Mesenchymal stem cell (in vitro differentiated cells and primary cell): ENCODE results near the gene RERG.

Experiments used
- DNase-seq: peaks from one replicate; pipeline ENCODE4 v3.0.0-alpha.2; 2013
- H2AFZ ChIP-seq: one replicate; pipeline ENCODE4 v1.6.1; 2013; ENCODE audit warnings: low read depth, mild to moderate bottlenecking, control low read depth, inconsistent platforms, low read length, moderate library complexity
- H2AK5ac ChIP-seq: 2 replicates; pipeline ENCODE4 v1.6.1; 2013; ENCODE audit warnings: low read length, moderate library complexity, mild to moderate bottlenecking, inconsistent platforms; ENCODE audit not compliant: severe bottlenecking
- H2BK120ac ChIP-seq: one replicate; pipeline ENCODE4 v1.6.1; 2013; ENCODE audit warnings: low read depth, mild to moderate bottlenecking, inconsistent platforms, low read length, moderate library complexity
- H2BK12ac ChIP-seq, 2 experiments: one replicate each; pipeline ENCODE4 v1.6.1; 2013; ENCODE audit warnings: inconsistent platforms in 2 of 2, low read length in 2 of 2, mild to moderate bottlenecking in 2 of 2, moderate library complexity in 2 of 2, control low read depth in 1 of 2
- H2BK15ac ChIP-seq: one replicate; pipeline ENCODE4 v1.6.1; 2013; ENCODE audit warnings: mild to moderate bottlenecking, low read depth, inconsistent platforms; ENCODE audit not compliant: poor library complexity, severe bottlenecking
- H2BK5ac ChIP-seq: 2 replicates; pipeline ENCODE4 v1.6.1; 2013; ENCODE audit warnings: low read depth, mild to moderate bottlenecking, low read length, control low read depth, inconsistent platforms; ENCODE audit not compliant: poor library complexity, severe bottlenecking
- H3K14ac ChIP-seq, 2 experiments: one replicate each; pipeline ENCODE4 v1.6.1; 2013; ENCODE audit warnings: inconsistent platforms in 2 of 2, low read length in 2 of 2, control low read depth in 1 of 2, mild to moderate bottlenecking in 1 of 2, moderate library complexity in 1 of 2
- H3K18ac ChIP-seq, 2 experiments: one replicate each; pipeline ENCODE4 v1.6.1; 2013; ENCODE audit warnings: inconsistent platforms in 2 of 2, low read length in 2 of 2, control low read depth in 1 of 2, low read depth in 1 of 2, mild to moderate bottlenecking in 1 of 2
- H3K23ac ChIP-seq, 2 experiments: one replicate each; pipeline ENCODE4 v1.6.1; 2013; ENCODE audit warnings: inconsistent platforms in 2 of 2, low read length in 2 of 2, mild to moderate bottlenecking in 2 of 2, moderate library complexity in 2 of 2, control low read depth in 1 of 2
- H3K27ac ChIP-seq: 2 replicates; pipeline ENCODE4 v1.5.1; 2013; ENCODE audit warnings: mild to moderate bottlenecking, moderate library complexity, low read length, control low read depth, inconsistent platforms; ENCODE audit not compliant: poor library complexity, severe bottlenecking
- H3K27me3 ChIP-seq, 2 experiments: 2 replicates each; pipeline versions ENCODE4 v1.6.1 to v1.7.0; 2013; ENCODE audit warnings: low read length in 2 of 2, mild to moderate bottlenecking in 2 of 2, moderate library complexity in 2 of 2, control low read depth in 1 of 2, inconsistent platforms in 1 of 2; ENCODE audit not compliant: control insufficient read depth in 1 of 2, insufficient read depth in 1 of 2
- H3K36me3 ChIP-seq, 2 experiments: 2 replicates each; pipeline versions ENCODE4 v1.6.1 to v1.7.0; 2013; ENCODE audit warnings: low read length in 2 of 2, control low read depth in 1 of 2, inconsistent platforms in 1 of 2, low read depth in 1 of 2, mild to moderate bottlenecking in 1 of 2; ENCODE audit not compliant: insufficient read depth in 2 of 2, control insufficient read depth in 1 of 2
- H3K4ac ChIP-seq, 2 experiments: one replicate each; pipeline ENCODE4 v1.6.1; 2013; ENCODE audit warnings: inconsistent platforms in 2 of 2, low read length in 2 of 2, mild to moderate bottlenecking in 2 of 2, moderate library complexity in 2 of 2, control low read depth in 1 of 2, low read depth in 1 of 2
- H3K4me1 ChIP-seq: 2 replicates; pipeline ENCODE4 v1.6.1; 2013; ENCODE audit warnings: low read depth, low read length, control low read depth; ENCODE audit not compliant: control insufficient read depth, insufficient read depth
- H3K4me2 ChIP-seq: 2 replicates; pipeline ENCODE4 v1.6.1; 2013; ENCODE audit warnings: low read length, mild to moderate bottlenecking, inconsistent platforms; ENCODE audit not compliant: poor library complexity, severe bottlenecking
- H3K4me3 ChIP-seq, 2 experiments: 2 replicates each; pipeline versions ENCODE4 v1.5.1 to v1.7.0; 2013; ENCODE audit warnings: low read length in 2 of 2, mild to moderate bottlenecking in 2 of 2, control low read depth in 1 of 2, low read depth in 1 of 2; ENCODE audit not compliant: insufficient read depth in 1 of 2
- H3K79me1 ChIP-seq: replicated peaks from 2 replicates; pipeline ENCODE4 v1.6.1; 2013; ENCODE audit warnings: mild to moderate bottlenecking, control low read depth, low read length, inconsistent platforms; ENCODE audit not compliant: poor library complexity, severe bottlenecking
- H3K9ac ChIP-seq: 2 replicates; pipeline ENCODE4 v1.7.0; 2013; ENCODE audit warnings: mild to moderate bottlenecking, low read length, moderate library complexity
- H3K9me3 ChIP-seq: 2 replicates; pipeline ENCODE4 v1.7.0; 2013; ENCODE audit warnings: mild to moderate bottlenecking, low read length; ENCODE audit not compliant: control insufficient read depth
- H4K8ac ChIP-seq: one replicate; pipeline ENCODE4 v1.6.1; 2013; ENCODE audit warnings: inconsistent platforms, mild to moderate bottlenecking, low read length, moderate library complexity
- H4K91ac ChIP-seq: one replicate; pipeline ENCODE4 v1.6.1; 2013; ENCODE audit warnings: mild to moderate bottlenecking, low read length, inconsistent platforms
- WGBS: methylation state at CpG from one replicate; pipeline ENCODE4 v1.1.7; 2013; ENCODE audit warnings: mixed read lengths; 5-methylcytosine and 5-hydroxymethylcytosine counted together

Gene RERG

GRCh38 chr12:15265875-15266274 lies 44.7 kb upstream of the RERG start:
- no peak overlapping the region for H3K4ac ChIP-seq
- no peak overlapping the region for H2BK5ac ChIP-seq
- H3K27ac ChIP-seq = no peak overlapping the region
- no peak overlapping the region for H4K8ac ChIP-seq
- no peaks in the 10 kb centered on the region for H3K9me3 ChIP-seq
- no peak overlapping the region for H2BK12ac ChIP-seq
- H3K36me3 ChIP-seq = no peaks in the 10 kb centered on the region
- no peaks in the 10 kb centered on the region for H3K4me1 ChIP-seq
- no peak for DNase-seq
- no peak overlapping the region for H3K4me3 ChIP-seq
- H3K14ac ChIP-seq = no peak overlapping the region
- no peak overlapping the region for H3K9ac ChIP-seq
- H2BK15ac ChIP-seq = no peak overlapping the region
- H3K23ac ChIP-seq = no peak overlapping the region
- H2AK5ac ChIP-seq = no peak overlapping the region
- no peak overlapping the region for H3K4me2 ChIP-seq
- H3K18ac ChIP-seq = no peak overlapping the region
- no peak overlapping the region for H2AFZ ChIP-seq
- no peaks in the 10 kb centered on the region for H3K27me3 ChIP-seq
- no peak overlapping the region for H4K91ac ChIP-seq
- H2BK120ac ChIP-seq = no peak overlapping the region
- H3K79me1 ChIP-seq = no peaks in the 10 kb centered on the region

- Histone ChIP-seq H2AK5ac (no peak overlapping the region), H3K4me2 (no peak overlapping the region), H2BK12ac (no peak overlapping the region), H4K8ac (no peak overlapping the region), H2BK120ac (no peak overlapping the region), H3K23ac (no peak overlapping the region), H3K14ac (no peak overlapping the region), H2AFZ (no peak overlapping the region), H2BK5ac (no peak overlapping the region), H3K18ac (no peak overlapping the region), H3K4ac (no peak overlapping the region), H3K36me3 (no peaks in the 10 kb centered on the region), H3K27ac (no peak overlapping the region), H3K79me1 (no peaks in the 10 kb centered on the region), H3K27me3 (peaks cover 0 to 20% of the 10 kb centered on the region in 2 experiments), H3K4me3 (no peak overlapping the region), H2BK15ac (no peak overlapping the region), H4K91ac (no peak overlapping the region), H3K9me3 (no peaks in the 10 kb centered on the region), H3K9ac (peak overlapping the region; percentile 44), H3K4me1 (no peaks in the 10 kb centered on the region)
- WGBS = 79% methylated on average over 4 of the region's 4 CpGs
- no peak for DNase-seq
These were observed 35.5 kb upstream of the RERG start for GRCh38 chr12:15256761-15257160.

GRCh38 chr12:15253990-15254389 lies 32.8 kb upstream of the RERG start:
- WGBS = 77% methylated on average over 1 of the region's 1 CpG

GRCh38 chr12:15244926-15245325 lies 23.7 kb upstream of the RERG start:
- 92% methylated on average over 4 of the region's 4 CpGs for WGBS
- no peak overlapping the region for H4K8ac ChIP-seq
- H4K91ac ChIP-seq = no peak overlapping the region
- H3K14ac ChIP-seq = no peak overlapping the region
- no peak overlapping the region for H2BK12ac ChIP-seq
- no peak overlapping the region for H3K4ac ChIP-seq
- H3K27me3 ChIP-seq = peaks cover 0 to 9% of the 10 kb centered on the region in 2 experiments
- H3K9ac ChIP-seq = no peak overlapping the region
- H3K4me2 ChIP-seq = no peak overlapping the region
- H2BK120ac ChIP-seq = no peak overlapping the region
- H3K4me3 ChIP-seq = no peak overlapping the region
- H3K9me3 ChIP-seq = peaks cover 17% of the 10 kb centered on the region
- H2AK5ac ChIP-seq = no peak overlapping the region
- H3K4me1 ChIP-seq = no peaks in the 10 kb centered on the region
- no peak overlapping the region for H3K27ac ChIP-seq
- H2BK15ac ChIP-seq = no peak overlapping the region
- no peak overlapping the region for H2AFZ ChIP-seq
- no peaks in the 10 kb centered on the region for H3K79me1 ChIP-seq
- H3K18ac ChIP-seq = no peak overlapping the region
- DNase-seq = no peak
- no peaks in the 10 kb centered on the region for H3K36me3 ChIP-seq
- no peak overlapping the region for H3K23ac ChIP-seq
- no peak overlapping the region for H2BK5ac ChIP-seq

More at GRCh38 chr12:15253990-15254389, 32.8 kb upstream of the RERG start:
- Histone ChIP-seq H2BK120ac (no peak overlapping the region), H3K9ac (no peak overlapping the region), H4K91ac (no peak overlapping the region), H3K23ac (no peak overlapping the region), H3K27ac (no peak overlapping the region), H2AFZ (no peak overlapping the region), H3K4me1 (no peaks in the 10 kb centered on the region), H3K9me3 (no peaks in the 10 kb centered on the region), H2AK5ac (no peak overlapping the region), H3K27me3 (peaks cover 0 to 20% of the 10 kb centered on the region in 2 experiments), H4K8ac (no peak overlapping the region), H3K4me2 (no peak overlapping the region), H2BK5ac (no peak overlapping the region), H3K36me3 (no peaks in the 10 kb centered on the region), H3K79me1 (no peaks in the 10 kb centered on the region), H3K4me3 (no peak overlapping the region), H2BK12ac (no peak overlapping the region), H3K4ac (no peak overlapping the region), H3K18ac (no peak overlapping the region), H3K14ac (no peak overlapping the region), H2BK15ac (no peak overlapping the region)
- no peak for DNase-seq
